VCaP (cell line): Measurements from ENCODE around the gene TBCE.

Experiments
- H3K27ac ChIP-seq: fragments of 450-650 bp; 2 replicates; pipeline ENCODE4 v1.5.1; 2017
- CTCF ChIP-seq: fragments of 450-650 bp; conservative IDR thresholded peaks from 2 replicates; pipeline ENCODE4 v1.5.1; 2017; ENCODE audit warnings: mild to moderate bottlenecking, moderate library complexity

TBCE gene

DNA sequence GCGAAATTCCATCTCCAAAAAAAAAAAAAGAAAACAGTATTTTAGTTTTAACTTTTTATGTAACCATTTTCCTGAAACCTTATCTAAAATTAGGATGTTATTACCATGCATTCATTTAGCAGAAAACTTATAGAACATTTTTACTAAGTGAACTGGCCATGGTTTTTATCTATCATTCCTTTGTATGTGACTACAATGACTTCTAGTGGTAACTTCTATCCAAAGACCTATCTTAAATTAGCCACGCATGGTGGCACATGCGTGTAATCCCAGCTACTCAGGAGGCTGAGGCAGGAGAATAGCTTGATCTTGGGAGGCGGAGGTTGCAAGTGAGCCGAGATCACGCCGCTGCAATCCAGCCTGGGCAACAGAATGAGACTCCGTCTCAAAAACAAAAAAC is 27.5 kb upstream of the TBCE start:
- no peak overlapping the region for H3K27ac ChIP-seq
- TF ChIP-seq CTCF, result no peak

- no peak for TF ChIP-seq CTCF
- no peak overlapping the region for H3K27ac ChIP-seq
Measured at GRCh38 chr1:235341334-235341733, 25.9 kb upstream of the TBCE start.

GRCh38 chr1:235342039-235342438 is 25.2 kb upstream of the TBCE start:
- no peak for TF ChIP-seq CTCF
- no peak overlapping the region for H3K27ac ChIP-seq

DNA sequence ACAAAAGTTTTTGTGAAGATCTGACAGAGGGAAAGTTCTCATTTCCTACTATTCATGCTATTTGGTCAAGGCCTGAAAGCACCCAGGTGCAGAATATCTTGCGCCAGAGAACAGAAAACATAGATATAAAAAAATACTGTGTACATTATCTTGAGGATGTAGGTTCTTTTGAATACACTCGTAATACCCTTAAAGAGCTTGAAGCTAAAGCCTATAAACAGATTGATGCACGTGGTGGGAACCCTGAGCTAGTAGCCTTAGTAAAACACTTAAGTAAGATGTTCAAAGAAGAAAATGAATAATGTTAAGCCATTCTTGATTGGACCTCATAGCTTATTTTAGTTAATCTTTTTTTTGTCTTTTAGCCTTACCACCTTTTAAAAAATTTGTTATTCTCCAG is 24.8 kb upstream of the TBCE start:
- no peak for TF ChIP-seq CTCF
- no peak overlapping the region for H3K27ac ChIP-seq

DNA sequence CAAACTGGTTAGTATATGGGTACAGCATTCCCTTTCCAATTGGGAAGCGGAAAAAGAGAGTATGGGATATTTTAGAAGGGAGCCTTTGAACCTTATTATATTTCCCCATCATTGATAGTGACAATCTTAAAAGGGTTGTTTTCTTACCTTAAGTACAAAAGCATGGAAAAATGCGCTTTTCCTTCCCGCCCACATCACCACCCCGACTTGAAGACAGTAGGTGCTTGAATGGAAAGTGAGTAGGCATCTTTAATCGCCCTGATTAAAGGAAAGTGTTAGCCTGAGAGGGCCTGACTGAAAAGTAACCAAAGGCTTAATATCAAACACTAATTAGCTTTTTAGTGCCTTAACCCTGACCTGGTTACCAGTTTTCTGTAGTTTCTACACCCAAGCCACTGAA is 23.5 kb upstream of the TBCE start:
- no peak overlapping the region for H3K27ac ChIP-seq
- no peak for TF ChIP-seq CTCF

DNA sequence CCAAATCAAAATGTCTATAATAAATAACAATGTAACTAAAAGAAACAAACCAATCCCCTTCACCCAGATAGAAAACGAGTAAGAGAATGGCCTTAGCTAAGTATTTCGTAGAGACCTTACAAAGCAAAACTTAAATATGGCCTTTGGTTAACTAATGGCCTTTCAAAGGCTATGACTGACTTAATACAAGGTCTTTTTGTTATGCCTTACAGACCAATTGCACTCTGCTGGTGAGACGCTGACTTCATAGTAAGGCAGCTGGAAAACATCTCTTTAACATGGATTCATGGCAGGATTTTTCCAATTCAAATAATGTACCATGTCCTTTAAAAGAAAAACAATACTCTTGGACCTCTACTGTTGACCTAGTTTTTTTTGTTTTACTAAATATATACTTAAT is 15.8 kb upstream of the TBCE start:
- no peak for TF ChIP-seq CTCF
- no peak overlapping the region for H3K27ac ChIP-seq

DNA sequence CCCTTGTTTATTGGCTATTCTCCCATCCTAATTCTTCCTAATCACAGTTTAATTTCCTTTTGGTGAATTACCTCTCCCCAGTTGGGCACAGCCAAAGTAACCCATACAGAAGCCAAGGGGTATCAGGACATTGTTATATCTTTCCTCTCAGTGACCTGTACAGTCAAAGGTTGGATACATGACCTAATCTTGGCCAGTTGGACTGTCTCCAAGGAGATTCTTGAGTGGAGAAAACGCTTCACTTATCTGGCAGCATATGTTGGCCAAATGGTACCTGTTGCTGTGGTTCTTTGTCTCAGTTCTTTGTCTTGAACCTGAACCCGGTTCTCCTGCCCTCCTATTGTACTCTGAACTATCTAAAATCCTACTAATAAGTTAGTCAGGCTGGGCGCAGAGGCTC is 15.3 kb upstream of the TBCE start:
- TF ChIP-seq CTCF, result no peak
- H3K27ac ChIP-seq, result no peak overlapping the region
